Measurements from ENCODE around the gene KPTN. TPM values are rescaled to one million over a fixed set of nuclear protein-coding genes. Genes with fewer than 3 reads are reported as not detected.

Gene KPTN
- total and polyA plus RNA-seq, 2 of the 8 experiments (the other 6 are each of a cell fraction or from before 2014, with no cell fraction given): 23.6 to 31.3 TPM

- no peak for TF ChIP-seq EZH2 (IDR thresholded peaks at IDR 0.05; ENCODE audit: low read depth, low read length, severe bottlenecking)
Measured at GRCh38 chr19:47508721-47509120, 24.7 kb upstream of the KPTN start (continued).

Data from H1 (cell line).